Measurements from ENCODE around the gene KRT33A.

Gene KRT33A

GRCh38 chr17:41329279-41329948 lies 21.2 kb downstream of the KRT33A start:
- DNase-seq (ENCODE audit: low read depth in 3 of 3) = no peak

DNA sequence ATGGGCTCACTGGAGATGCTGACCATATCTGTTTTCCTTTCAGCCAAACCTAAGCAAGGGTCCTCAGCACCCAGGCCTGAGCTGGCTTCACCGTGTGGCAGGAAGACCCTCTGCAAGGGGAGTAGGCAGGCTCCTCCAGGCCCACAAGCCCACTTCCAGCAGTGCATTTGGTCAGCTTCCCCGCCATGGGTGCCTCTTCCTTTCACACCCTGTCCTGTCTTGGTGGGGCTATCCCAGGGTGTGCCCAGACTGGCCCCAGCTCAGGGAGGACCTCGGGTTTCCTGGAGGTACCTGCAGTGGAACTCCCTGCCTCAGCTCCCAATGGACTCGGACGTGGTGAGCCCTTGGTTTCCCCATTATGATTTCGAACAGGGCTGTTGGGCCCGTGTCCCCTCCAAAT lies 22.4 kb downstream of the KRT33A start:
- DNase-seq (ENCODE audit: low read depth in 3 of 3) = no peak

- no peak for DNase-seq (ENCODE audit: low read depth in 3 of 3)
Observed at GRCh38 chr17:41327411-41328120, 23.1 kb downstream of the KRT33A start.

DNA sequence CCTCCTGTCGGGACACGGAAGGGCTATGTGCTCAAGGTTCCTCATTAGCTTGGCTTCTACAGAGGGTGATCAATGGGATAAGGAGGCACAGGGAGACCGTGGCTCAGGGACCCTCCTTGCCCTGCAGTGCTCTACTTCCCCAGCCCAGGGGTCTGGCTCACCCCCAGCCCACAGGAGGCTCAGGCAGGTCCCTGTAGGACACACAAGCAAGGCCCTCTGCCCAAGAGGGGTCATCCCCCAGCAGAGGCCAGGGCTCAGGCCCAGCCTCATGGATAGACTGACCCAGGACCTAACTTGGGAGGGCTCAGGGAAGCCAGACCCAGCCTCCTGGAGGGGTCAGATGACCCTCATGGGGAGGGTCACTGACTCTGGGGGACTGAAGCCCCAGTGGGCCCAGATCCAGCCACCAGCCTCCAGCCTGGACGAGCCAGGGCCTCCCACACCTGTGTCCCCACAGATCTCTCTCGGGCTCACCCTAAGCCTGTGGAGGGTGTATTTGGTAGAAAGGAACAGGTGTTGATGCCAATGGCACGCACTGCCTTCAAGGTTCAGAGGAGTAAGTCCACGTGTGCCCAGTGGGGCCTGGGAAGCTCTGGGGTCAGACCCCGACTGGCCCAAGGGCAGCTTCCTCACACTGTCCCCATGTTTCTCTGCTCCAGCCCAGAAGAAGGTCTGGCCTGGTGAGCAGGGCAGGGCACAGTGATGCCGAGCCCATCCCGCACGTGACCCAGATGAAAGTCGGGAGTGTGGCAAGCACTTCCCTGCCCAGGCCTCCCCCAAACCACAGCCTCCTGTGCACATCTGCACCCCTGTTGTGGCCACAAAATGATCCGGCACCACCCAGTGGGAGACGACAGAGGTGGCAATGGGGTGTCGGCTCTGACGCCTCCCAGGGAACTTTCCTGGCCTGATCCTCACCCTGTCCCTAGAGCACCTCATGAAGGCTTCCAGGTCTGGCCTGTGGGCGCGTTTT lies 24.2 kb downstream of the KRT33A start:
- DNase-seq (ENCODE audit: low read depth in 3 of 3) = no peak

- no peak for DNase-seq (ENCODE audit: low read depth in 3 of 3)
Observed at GRCh38 chr17:41325611-41326010, 25.0 kb downstream of the KRT33A start.

DNA sequence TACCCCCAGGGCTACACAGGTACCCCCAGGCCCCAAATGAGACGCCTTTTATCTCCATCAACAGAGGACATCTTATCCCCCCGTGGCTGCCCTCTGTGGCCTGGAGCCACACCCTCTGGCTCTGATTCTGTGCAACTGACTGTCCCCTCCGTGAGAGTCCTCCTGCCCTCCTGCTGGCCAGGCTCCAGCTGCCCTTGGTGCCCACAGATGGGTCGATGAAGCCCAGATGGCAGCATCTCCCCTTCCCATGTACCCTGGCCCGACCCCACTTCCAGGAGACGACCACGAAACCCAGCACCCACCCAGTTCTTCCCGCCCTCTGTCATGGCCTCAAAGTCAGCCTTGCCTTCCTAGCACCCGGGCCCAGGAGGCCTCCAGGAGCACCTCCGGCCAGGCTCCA lies 25.5 kb downstream of the KRT33A start:
- DNase-seq (ENCODE audit: low read depth in 3 of 3) = no peak

DNA sequence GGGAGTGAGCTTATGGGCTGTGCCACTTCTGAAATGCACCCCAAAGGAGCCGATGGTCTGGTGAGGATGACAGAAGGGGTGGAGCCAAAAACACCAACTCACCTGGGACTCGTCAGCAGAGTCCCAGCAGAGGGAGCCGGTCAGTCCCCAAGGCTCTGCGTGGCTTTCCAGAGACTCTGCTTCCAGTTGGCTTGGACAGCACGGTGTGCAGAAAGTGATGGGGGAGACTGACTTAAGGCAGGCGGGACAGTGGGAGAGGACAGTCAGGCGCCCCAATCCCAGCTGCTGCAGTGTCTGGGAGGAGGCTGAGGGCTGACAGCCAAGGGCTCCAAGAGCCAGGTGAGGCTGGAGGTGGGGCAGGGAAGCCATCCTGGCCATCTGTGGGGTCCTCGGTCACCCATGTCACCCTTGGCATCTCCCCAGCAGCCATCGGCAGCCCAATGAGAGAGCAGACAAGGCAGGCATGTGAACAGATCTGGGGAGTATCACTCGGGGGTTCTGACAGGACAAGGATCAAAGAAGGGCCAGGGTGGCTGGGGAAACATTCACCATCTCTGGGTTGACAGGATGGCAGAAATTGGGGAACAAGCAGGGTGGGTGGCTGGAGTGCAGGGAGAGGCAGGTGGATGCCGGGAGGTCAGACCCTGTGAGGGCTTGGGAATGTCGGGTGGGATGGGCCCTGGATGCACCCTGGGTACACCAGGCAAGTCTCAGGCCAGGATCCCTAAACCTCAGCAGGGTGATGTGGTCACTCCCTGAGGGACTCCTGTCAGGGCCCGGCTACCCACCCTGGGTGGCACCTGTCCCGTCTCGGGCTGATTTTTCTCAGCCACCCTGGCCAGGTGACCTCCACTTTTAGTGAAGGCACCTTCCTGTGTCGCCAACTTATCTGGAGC lies 26.2 kb downstream of the KRT33A start:
- no peak for DNase-seq (ENCODE audit: low read depth in 3 of 3)

DNA sequence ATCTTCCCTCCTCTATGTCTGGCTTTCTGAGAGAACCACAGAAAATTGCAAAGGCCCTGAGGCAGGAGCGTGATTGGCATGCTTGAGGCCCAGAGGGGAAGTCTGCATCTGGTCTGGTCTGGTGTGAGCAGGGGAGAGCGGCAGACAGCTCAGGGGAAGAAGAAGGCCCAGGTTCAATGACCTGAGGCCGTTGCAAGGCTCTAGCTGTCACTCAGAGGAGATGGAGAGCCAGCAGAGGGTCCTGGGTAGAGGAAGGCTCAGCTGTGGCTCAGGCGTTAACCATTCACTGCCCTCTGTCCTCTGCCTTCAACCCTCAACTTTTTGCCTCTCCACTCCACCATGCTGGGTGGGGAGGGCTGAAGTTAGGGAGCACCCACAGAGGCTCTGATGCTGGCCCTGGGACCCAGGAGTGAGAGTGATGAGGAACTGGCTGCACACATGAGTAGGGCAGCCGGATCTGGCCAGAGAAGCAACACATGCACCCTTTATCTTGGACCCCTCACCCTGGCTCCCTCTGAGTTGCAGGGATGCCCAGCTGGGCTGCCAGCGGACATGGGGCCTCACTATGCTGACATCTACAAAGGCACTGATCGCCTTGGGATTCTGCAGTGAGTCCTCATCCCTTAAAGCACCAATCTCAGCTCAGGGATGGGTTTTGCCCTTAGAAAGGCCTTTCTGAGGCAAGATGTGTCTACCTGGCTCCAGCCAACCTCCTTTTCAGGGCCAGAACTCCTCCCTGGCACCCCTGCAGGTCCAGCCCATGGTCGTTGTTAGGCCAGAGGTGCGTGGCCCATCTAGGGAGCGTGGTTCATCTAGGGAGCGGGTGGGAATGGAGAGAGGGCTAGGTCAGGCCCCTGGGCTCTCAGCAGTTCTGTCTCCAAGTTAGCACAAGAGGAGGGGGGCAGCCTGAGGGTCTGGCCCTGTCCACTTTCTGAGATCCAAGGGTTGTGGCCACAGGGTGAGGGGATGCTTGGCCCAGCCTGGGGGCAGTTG lies 27.4 kb downstream of the KRT33A start:
- DNase-seq (ENCODE audit: low read depth in 3 of 3) = no peak

GRCh38 chr17:41322094-41322902 lies 28.3 kb downstream of the KRT33A start:
- DNase-seq (ENCODE audit: low read depth in 3 of 3) = no peak

DNA sequence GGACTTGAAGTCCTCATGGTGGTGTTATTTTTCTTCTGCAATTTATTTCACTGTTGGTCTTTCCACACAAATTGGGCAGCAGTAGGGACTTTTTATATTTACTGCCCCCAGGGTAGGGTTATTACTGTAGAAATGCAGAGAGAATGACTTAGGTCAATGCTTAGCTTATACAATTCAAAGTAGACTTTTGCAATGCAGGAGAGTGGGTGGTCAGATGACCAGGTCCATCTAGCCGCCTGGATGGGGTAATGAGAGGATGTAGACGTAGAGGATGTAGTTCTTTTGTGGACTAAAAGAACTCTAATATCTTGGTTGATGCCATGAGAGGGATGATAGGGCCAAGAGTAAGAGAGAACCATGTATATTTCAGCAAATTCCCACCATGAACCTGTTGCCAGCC lies 32.4 kb downstream of the KRT33A start:
- DNase-seq (ENCODE audit: low read depth in 3 of 3) = no peak

GRCh38 chr17:41315814-41316445 lies 34.7 kb downstream of the KRT33A start:
- DNase-seq (ENCODE audit: low read depth in 3 of 3) = no peak

GRCh38 chr17:41315204-41315794 lies 35.3 kb downstream of the KRT33A start, which contains the start of gene KRTAP17-1:
Gene KRTAP17-1 (minus strand): TSS chr17:41315710. CDS start chr17:41315650, 60 bp downstream.
- no peak for DNase-seq (ENCODE audit: low read depth in 3 of 3)

- no peak for DNase-seq (ENCODE audit: low read depth in 3 of 3)
Observed at GRCh38 chr17:41311111-41311510, 39.5 kb downstream of the KRT33A start.

DNA sequence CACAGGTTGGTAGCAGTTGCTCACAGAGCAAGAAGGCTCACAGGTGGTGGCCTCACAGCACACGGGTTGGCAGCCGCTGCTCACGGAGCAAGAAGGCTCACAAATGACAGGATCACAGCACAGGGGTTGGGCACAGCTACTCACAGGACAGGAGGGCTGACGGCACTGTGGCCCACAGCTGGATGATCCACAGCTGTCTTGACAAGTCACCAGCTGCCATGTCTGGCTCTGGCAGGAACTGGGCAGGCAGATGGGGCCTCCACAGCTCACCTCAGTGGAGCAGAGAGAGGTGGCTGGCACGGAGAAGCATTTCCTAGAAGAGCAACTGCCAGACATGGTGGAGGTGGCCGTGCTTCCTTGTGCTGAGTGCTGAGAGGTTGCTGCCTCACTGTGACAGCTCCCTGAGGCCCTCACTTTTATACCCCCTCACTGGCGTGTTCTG lies 41.7 kb downstream of the KRT33A start, which contains the start of gene KRTAP16-1:
KRTAP16-1 (minus strand) TSS at position 392 of the 442 bp plus-strand sequence; CDS start at position 336, 56 bp downstream.
- DNase-seq (ENCODE audit: low read depth in 3 of 3) = no peak

GRCh38 chr17:41308251-41308917 lies 42.2 kb downstream of the KRT33A start:
- peak; percentile 25 to 50 (median 26) for DNase-seq (ENCODE audit: low read depth in 3 of 3)

GRCh38 chr17:41307647-41308046 lies 43.0 kb downstream of the KRT33A start:
- DNase-seq (ENCODE audit: low read depth in 3 of 3) = no peak

GRCh38 chr17:41304091-41304490 lies 46.5 kb downstream of the KRT33A start:
- DNase-seq (ENCODE audit: low read depth in 3 of 3) = no peak

All from stimulated activated CD4-positive, alpha-beta T cell treated with anti-CD3 and anti-CD28 coated beads, TNF-alpha, amount 100 ng/mL, for 4 hours (primary cell).